ENCODE measurements around the gene GSTO2. TPM values are rescaled to one million over a fixed set of nuclear protein-coding genes. Genes with fewer than 3 reads are reported as not detected.

Gene GSTO2
- total RNA-seq, 1 donor from 2014 or later = 6.3 TPM

DNA sequence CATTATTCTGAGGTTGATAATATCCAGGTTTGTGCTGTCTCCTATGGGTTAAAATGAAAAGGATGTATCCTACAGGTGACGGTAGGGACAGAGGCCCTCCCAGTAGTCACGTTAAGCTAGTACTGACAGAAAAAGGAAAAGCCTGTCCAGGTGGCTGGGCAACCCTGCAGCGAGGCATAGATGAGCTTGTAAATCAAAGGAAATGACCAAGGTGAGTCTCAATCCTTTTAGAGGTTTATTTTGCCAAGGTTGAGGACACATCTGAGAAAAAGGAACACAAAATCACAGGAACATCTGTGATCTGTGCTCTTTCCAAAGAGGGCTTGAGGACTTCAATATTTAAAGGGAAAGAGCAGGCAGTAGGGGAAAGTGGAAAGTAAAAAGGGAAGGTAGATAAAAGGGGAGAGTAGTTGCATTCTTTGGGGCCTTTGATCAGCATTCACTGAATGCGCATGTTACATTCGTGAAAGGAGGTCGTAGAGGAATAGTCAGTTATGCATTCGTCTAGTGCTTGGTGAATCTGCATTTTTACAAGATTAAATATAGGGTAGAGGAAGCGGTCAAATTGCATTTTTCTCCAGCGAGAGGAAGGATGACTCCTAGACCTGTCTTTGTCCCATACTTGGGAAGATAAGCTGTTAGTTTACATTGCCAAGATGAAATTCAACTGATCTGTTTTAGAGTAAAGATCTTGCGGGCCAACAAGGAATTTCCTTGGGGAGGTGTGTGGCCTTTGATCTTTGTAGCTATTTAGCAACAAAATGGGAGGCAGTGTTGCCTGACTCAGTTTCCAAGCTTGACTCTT, 15.2 kb upstream of the GSTO2 start:
- DNase-seq = no peak

- DNase-seq = peak; percentile 4
Measured at GRCh38 chr10:104254493-104255310, 14.3 kb upstream of the GSTO2 start, which contains the start of gene GSTO1. Gene GSTO1 (plus strand): TSS chr10:104254892. CDS start chr10:104254929, 37 bp downstream.

- peak; percentile 57 for DNase-seq
Measured at GRCh38 chr10:104255311-104255981, 13.5 kb upstream of the GSTO2 start.

- DNase-seq = no peak
Measured at GRCh38 chr10:104256335-104256961, 12.5 kb upstream of the GSTO2 start.

GRCh38 chr10:104257235-104257634, 11.7 kb upstream of the GSTO2 start:
- no peak for DNase-seq

DNA sequence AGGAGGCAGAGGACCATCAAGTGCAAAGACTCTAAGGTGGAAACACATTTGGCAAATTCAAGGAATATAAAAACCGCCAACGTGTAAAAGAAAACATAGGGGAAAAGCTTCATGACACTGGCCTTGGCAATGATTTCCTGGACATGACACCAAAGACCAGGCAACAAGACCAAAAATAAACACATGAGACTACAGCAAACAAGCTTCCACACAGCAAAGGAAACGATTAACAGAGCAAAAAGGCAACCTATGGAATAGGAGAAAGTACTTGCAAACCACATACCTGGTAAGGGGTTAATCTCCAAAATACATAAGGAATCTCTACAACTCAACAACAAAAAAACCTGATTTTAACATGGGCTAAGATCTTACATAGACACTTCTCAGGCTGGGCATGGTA, 10.8 kb upstream of the GSTO2 start:
- DNase-seq = no peak

- no peak for DNase-seq
Measured at GRCh38 chr10:104259456-104259855, 9.5 kb upstream of the GSTO2 start.

DNA sequence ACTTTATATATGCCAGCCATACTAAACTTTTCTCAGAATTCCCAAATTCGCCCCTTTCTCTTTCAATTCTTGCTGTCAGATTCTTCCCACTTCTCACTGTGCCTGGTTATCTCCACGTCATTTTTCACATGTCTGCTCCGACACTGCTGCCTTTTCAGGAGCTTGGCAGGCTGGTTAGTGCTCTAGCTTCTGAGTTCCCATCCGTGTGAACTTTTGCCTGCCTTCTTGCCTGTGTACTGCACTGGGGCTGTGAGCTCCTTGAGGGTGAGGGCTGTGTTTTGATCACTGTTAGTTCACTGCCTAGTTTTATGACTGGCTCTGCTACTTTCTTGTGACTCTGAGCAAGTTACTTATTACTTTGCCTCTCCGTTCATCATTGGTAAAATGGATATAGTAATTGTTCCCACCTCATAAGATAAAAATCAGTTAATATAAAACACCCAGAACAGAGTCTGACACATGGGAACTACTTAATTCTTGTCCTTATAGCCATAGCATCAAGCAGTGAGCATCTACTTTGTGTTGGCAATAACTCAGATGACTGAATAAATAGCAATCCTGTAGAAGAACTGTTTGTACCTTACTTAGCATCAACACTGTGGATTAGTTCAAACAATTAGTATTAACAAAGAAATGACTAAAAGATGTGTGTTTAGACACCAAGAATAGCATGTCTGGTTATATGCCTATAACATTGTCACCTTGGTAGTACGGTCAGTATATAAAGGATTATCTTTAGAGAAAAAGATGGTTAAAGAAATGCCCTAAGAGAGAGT, 8.8 kb upstream of the GSTO2 start:
- DNase-seq = no peak

DNA sequence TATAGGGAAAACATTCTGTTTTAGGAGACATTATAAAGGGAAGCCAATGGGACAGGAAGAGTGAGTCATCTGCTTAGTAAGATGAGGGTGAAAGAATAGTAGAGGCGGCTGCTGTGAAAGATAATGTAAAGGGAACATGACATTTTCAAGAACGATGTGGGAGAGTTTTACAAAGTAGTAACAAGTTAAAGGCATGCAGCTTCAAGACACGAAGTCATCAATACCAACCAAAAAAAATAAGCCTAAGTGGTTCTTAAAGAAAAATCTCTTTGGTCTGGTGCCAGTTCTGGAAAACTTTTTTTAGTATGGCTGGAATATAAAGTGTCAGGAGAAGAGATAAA, 8.2 kb upstream of the GSTO2 start:
- DNase-seq = no peak

- no peak for DNase-seq
Measured at GRCh38 chr10:104262055-104262454, 6.9 kb upstream of the GSTO2 start.

DNA sequence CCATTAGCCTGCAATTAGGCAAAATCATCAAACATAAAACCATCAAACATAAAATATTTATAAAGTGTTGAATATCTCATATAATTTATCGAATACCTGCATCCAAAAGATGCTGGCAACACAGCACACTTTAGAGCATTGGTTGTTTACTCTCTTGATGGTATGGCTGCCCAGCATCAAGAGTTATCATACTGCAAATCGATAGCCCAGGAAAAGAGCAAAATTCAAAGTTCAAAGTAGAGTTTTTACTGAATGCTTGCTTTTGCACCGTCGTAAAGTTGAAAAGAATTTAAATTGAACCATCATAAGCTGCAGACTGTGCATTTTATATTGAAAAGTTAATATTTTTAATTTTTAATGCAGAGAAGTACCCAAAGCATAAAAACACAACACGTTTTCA, 4.2 kb upstream of the GSTO2 start:
- DNase-seq = no peak

DNA sequence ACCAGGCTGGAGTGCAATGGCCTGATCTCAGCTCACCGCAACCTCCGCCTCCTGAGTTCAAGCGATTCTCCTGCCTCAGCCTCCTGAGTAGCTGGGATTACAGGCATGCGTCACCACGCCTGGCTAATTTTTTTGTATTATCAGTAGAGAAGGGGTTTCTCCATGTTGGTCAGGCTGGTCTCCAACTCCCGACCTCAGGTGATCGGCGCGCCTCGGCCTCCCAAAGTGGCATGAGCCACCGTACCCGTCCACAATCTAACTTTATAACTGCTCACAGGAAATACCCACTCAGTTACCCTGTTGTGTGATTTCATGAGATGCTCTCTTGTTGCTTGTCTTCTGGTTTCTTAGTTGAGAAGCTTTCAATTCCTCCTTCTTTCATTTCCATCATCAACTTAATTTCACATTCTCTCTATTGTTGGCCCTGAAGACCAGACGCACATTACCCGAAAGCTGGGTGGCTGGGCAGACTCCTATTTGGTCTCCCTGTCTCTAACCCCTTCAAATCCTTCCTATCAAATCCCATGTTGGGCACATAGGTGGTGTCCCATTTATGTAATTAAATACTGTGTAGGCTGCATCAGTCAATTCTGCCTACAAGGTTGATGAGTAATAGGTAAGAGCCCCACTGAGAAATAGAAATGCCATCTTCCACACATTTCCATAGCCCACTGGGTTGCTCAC, 1.1 kb upstream of the GSTO2 start:
- no peak for DNase-seq

GRCh38 chr10:104268405-104268712, 625 bp upstream of the GSTO2 start:
- no peak for DNase-seq

DNA sequence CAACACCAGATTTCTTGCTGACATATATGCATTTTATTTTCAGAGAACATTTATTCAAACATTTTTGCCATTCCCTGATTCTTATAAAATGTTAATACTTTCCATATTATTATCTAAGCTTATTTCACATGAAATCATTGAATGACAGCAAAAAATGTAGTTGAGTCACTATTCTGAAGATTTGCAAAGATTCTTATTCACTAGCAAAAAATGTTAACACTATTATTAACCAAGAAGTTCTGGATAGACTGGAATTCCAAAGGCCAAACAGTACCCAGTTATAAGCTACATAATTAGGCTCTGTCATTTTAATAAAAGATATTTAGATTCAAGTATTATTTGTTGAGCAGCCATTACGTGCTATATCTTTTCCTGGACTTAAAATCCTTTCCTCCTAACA, 4.3 kb downstream of the GSTO2 start:
- DNase-seq = no peak

DNA sequence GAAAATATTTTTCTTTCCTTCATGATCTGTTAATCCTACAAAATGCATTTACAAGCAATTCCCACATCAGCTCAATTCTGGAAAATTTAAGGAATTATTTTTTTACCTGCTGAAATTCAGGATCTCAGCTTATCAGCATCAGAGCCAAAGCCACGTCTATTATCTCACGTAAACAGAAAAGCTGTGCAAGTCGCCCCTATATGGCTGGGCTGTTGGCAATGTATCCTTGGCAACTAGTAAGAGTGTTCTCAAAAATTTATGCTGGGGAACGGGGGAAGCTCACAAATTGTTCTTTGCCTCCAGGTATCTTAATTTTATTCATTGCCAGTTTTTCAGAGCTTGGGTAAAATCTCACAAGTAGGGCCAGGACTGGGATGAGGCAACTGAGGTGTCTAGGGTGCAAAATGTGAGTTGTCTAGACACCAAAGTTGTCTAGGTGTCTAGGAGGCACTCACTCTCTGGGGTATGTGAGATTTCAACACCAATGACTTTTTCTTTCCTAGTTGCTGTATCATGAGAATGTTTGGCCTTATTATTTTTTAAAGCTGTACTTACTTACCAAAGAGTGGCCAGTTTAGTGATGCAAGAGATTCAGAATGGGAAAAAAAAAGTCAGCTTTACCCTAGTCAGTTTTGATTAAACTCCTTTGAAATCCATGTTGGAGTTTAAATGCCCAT, 5.1 kb downstream of the GSTO2 start:
- DNase-seq = no peak

DNA sequence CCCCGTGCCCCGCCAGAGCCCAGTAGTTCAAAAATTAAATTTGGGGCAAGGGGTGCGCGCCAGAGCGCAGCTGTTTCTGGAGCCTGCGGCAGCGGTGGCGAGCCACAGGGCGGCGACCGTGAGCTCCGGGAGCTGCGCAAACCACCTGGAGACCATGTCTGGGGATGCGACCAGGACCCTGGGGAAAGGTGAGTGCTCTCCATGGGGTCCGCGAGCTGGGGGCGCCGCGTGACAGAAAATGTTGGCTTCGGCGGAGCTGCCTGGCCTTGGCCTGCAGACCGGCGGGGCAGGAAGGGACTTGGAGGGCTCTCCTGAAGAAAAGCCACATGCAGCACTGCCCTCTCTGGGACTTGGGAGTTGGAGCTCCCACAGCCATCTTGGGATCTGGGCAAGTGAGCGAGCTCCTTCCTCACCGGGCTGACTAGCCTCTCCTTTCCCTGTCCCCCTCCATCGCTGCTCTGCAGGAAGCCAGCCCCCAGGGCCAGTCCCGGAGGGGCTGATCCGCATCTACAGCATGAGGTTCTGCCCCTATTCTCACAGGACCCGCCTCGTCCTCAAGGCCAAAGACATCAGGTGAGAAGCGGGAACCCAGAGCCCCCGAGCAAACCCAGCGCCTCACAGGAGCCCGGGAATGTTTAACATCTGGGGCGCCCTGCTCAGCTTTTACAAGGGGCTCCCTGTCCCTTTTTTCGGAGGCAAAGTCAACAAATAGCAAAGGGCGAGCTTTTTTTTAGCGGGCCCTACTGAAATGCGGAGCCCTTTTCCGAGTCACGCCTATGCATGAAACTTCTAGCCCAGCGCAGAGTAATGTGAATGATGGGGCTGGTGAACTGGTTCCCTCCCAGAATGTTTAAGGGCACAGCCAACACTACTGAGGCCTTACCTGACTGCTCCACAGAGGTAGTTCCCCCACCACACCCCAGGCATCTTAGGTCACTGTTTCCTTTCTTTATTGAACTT, 6.1 kb downstream of the GSTO2 start:
- DNase-seq = no peak

DNA sequence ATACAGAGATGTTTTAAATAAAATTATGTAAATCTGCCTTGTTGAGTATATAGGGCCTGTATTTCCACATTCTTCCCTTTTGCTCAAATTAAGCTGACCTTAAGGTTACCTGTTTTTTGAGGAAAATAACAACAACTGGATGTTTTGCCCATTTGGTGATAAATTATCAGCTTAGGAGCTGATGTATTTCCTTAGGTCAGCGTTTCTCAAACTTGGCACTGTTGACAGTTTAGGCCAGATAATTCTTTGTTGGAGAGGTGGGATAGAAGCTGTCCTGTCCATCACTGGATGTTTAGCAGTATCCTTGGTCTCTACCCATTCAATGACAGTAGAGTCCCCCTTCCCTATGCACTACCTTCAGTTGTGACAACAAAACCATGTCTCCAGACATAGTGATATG, 7.2 kb downstream of the GSTO2 start:
- no peak for DNase-seq

- DNase-seq = no peak
Measured at GRCh38 chr10:104277785-104278184, 8.8 kb downstream of the GSTO2 start.

GRCh38 chr10:104279550-104280259, 10.7 kb downstream of the GSTO2 start:
- no peak for DNase-seq

All from skin of body (tissue), 2 donors.